ENCODE data around the gene DYNLL2. TPM values are rescaled to one million over a fixed set of nuclear protein-coding genes. Genes with fewer than 3 reads are reported as not detected.

DYNLL2 gene
- total RNA-seq, 1 experiment from 2014 or later, result 29.1 TPM

DNA sequence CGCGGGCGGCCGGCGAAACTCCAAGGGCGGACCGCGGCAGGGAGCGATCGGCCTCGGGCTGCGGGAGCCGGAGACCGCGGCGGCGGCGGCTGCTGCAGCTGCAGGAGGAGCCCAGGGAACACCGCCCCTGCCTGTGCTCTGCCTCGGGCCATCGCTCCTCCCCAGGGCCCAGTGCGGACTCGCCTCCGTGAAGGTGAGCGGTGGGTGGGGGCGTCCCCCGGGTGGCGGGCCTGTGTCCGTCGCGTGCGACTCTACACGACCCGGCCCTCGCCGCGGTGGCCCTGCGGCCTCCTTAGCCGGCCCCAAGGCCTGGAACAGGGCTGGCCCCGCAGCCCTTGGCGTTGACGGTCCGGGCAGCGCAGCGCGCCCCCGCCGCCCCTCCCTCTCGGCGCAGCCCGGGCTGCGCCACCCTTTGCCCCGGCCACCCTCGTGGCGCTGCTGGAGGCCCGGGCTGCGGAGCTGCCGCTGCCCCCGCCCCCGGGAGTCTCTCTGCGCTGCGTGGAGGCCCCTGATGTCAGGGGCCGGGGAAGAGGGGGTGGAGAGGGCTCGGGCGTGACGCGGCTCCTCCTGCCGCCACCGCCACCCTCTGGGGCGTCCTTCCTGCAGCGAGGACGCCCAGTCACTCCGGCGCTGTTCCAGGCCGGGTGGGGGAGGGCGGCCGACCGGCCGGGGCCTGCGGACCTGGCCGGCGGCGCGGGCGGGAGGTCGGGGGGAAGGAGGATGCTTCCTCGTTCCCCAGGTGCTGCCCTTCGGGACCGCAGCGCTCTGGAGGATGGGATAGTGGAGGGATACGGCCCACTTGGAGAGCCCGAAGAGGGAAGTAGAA lies 485 bp downstream of the DYNLL2 start:
- no peak for TF ChIP-seq EZH2 (IDR thresholded peaks at IDR 0.05; ENCODE audit: borderline replicate concordance, low read depth, low read length, poor library complexity, severe bottlenecking)
- TF ChIP-seq, protein P1, sequence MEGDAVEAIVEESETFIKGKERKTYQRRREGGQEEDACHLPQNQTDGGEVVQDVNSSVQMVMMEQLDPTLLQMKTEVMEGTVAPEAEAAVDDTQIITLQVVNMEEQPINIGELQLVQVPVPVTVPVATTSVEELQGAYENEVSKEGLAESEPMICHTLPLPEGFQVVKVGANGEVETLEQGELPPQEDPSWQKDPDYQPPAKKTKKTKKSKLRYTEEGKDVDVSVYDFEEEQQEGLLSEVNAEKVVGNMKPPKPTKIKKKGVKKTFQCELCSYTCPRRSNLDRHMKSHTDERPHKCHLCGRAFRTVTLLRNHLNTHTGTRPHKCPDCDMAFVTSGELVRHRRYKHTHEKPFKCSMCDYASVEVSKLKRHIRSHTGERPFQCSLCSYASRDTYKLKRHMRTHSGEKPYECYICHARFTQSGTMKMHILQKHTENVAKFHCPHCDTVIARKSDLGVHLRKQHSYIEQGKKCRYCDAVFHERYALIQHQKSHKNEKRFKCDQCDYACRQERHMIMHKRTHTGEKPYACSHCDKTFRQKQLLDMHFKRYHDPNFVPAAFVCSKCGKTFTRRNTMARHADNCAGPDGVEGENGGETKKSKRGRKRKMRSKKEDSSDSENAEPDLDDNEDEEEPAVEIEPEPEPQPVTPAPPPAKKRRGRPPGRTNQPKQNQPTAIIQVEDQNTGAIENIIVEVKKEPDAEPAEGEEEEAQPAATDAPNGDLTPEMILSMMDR (conservative IDR thresholded peaks at IDR 0.05; ENCODE audit: low read depth, low read length), result no peak
- H3K36me3 ChIP-seq (ENCODE audit: insufficient read depth, low read length, poor library complexity, severe bottlenecking), result peaks cover 22% of the 10 kb centered on the region
- intact Hi-C loops (cut with micrococcal nuclease; ENCODE audit: unreplicated experiment), result loop anchor here (5.0 to 10.0 kb wide), 2 partner anchors 76 to 229 kb away; partner anchors contain the start of genes MRPS23 and SRSF1
- H3K9me3 ChIP-seq (ENCODE audit: low read depth, low read length, poor library complexity, severe bottlenecking), result no peaks in the 10 kb centered on the region
- ChIA-PET CTCF (no interaction called here), POLR2A (ENCODE audit: low non-redundant PET) (interaction anchor here (0.6 to 1.0 kb wide), 5 partner anchors 13 to 234 kb away, joined by 4 to 11 read pairs (median 6); partner anchors contain the start of gene MRPS23)
- H3K27ac ChIP-seq (ENCODE audit: low read depth, low read length, poor library complexity, severe bottlenecking), result peak overlapping the region; percentile 88
- peaks cover 7% of the 10 kb centered on the region for H3K27me3 ChIP-seq (replicated peaks; ENCODE audit: insufficient read depth, low read depth, low read length, poor library complexity)
- H3K4me3 ChIP-seq (ENCODE audit: low read depth, low read length, poor library complexity, severe bottlenecking), result peak overlapping the region; percentile 95
- peak; percentile 52 for DNase-seq (ENCODE audit: low spot score)
- peaks cover 15% of the 10 kb centered on the region for H3K4me1 ChIP-seq (ENCODE audit: insufficient read depth, low read length, poor library complexity, severe bottlenecking)
- no TSS peak for BruUV-seq (replicated peaks)

DNA sequence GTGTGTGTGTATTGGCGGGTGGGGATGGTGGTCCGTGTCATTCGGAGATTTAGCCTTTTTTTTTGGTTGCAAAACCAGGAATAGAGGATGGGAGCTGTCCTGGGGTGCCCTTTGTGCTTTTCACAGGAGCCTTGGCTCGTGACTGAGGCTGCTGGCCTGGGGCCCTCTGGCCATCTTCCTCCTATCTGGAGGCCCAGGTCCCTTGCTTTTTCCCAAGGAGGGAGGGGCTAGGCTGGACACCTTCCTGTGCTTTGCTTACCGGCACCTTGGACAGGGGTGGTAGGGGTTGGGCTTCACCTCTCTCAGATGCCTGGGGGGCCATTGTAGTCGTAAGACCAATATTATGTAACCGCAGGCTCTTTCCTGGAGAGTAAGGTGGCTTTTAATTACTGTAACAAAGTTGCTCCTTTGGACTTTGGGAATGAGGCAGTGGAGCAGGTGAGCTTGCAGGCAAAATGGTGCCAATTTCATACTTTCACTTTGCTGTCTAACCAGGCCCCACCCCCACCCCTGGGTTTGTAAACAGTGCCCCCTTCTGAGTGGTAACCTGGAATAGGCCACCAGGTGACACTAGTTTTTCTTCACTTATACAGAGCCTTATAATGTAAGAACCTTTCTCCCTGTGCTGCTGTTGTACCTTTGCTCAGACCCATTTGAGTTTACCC lies 1.2 kb downstream of the DYNLL2 start:
- intact Hi-C loops (cut with micrococcal nuclease; ENCODE audit: unreplicated experiment), result loop anchor here (5.0 to 10.0 kb wide), 2 partner anchors 77 to 230 kb away; partner anchors contain the start of genes MRPS23 and SRSF1
- H3K4me3 ChIP-seq (ENCODE audit: low read depth, low read length, poor library complexity, severe bottlenecking), result peak overlapping the region; percentile 95
- ChIA-PET CTCF (no interaction called here), POLR2A (ENCODE audit: low non-redundant PET) (interaction anchor here (0.6 to 1.0 kb wide), 2 partner anchors 12 to 76 kb away, joined by 4 to 10 read pairs; no protein-coding TSS in a partner anchor)
- TF ChIP-seq, protein P1 (conservative IDR thresholded peaks at IDR 0.05; ENCODE audit: low read depth, low read length), result peak; percentile 40
- TF ChIP-seq EZH2 (IDR thresholded peaks at IDR 0.05; ENCODE audit: borderline replicate concordance, low read depth, low read length, poor library complexity, severe bottlenecking), result no peak
- H3K9me3 ChIP-seq (ENCODE audit: low read depth, low read length, poor library complexity, severe bottlenecking), result no peaks in the 10 kb centered on the region
- peak; percentile 38 for DNase-seq (ENCODE audit: low spot score)
- H3K27me3 ChIP-seq (replicated peaks; ENCODE audit: insufficient read depth, low read depth, low read length, poor library complexity), result no peaks in the 10 kb centered on the region
- peaks cover 15% of the 10 kb centered on the region for H3K4me1 ChIP-seq (ENCODE audit: insufficient read depth, low read length, poor library complexity, severe bottlenecking)
- BruUV-seq (replicated peaks), result no TSS peak
- peak overlapping the region; percentile 88 for H3K27ac ChIP-seq (ENCODE audit: low read depth, low read length, poor library complexity, severe bottlenecking)
- H3K36me3 ChIP-seq (ENCODE audit: insufficient read depth, low read length, poor library complexity, severe bottlenecking), result peaks cover 29% of the 10 kb centered on the region

DNA sequence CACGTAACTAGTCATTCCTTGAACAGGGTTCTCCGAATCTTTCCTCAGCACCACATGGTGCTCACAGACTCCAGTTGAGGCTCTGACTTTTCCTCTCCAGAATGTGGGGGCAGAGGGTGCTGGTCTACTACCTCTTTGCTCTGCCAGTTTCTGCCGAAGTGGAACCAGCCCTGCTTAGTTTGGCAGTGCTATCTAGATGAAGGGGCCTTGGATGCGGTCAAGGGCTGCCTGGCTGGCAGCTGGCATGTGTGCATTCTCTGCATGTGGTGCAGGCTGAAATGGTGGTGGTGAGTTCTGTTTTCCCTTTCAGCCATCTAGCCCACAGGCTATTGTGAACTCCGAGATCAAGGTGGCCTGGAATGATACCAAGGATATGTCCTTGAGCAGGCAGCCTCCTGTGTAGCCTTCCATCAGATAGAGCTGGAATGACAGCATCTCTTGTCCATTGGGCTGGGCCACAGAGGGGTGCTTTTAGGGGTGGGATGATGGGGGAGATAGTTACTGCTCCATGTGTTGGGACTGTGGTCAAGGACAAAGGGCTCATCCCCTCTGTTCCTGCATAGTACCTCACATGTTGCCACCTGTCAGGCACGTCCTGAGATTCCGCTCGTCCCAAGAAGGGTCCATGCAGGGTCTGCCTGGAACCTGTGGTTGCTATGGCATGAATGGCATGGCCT lies 2.0 kb downstream of the DYNLL2 start:
- H3K4me1 ChIP-seq (ENCODE audit: insufficient read depth, low read length, poor library complexity, severe bottlenecking), result peaks cover 15% of the 10 kb centered on the region
- BruUV-seq (replicated peaks), result no TSS peak
- no peak for TF ChIP-seq EZH2 (IDR thresholded peaks at IDR 0.05; ENCODE audit: borderline replicate concordance, low read depth, low read length, poor library complexity, severe bottlenecking)
- TF ChIP-seq, protein P1 (conservative IDR thresholded peaks at IDR 0.05; ENCODE audit: low read depth, low read length), result no peak
- peak overlapping the region; percentile 95 for H3K4me3 ChIP-seq (ENCODE audit: low read depth, low read length, poor library complexity, severe bottlenecking)
- no peak for DNase-seq (ENCODE audit: low spot score)
- H3K9me3 ChIP-seq (ENCODE audit: low read depth, low read length, poor library complexity, severe bottlenecking), result no peaks in the 10 kb centered on the region
- no peaks in the 10 kb centered on the region for H3K27me3 ChIP-seq (replicated peaks; ENCODE audit: insufficient read depth, low read depth, low read length, poor library complexity)
- H3K36me3 ChIP-seq (ENCODE audit: insufficient read depth, low read length, poor library complexity, severe bottlenecking), result peaks cover 36% of the 10 kb centered on the region
- ChIA-PET POLR2A (ENCODE audit: low non-redundant PET) (interaction anchor here (1.0 kb wide), 1 partner anchor 11 kb away, joined by 4 read pairs; no protein-coding TSS in a partner anchor), CTCF (no interaction called here)
- H3K27ac ChIP-seq (ENCODE audit: low read depth, low read length, poor library complexity, severe bottlenecking), result no peak overlapping the region
- intact Hi-C loops (cut with micrococcal nuclease; ENCODE audit: unreplicated experiment), result loop anchor here (10.0 kb wide), 1 partner anchor 230 kb away; the partner anchor contains the start of gene MRPS23
